SH-SY5Y (cell line): ENCODE data around the gene FCN2.

Experiments
- GATA2 ChIP-seq: IDR thresholded peaks from 2 replicates; pipeline ENCODE4 v1.6.1; 2011; ENCODE audit warnings: mild to moderate bottlenecking, low read depth, low read length
- GATA3 ChIP-seq: IDR thresholded peaks from 2 replicates; pipeline ENCODE4 v1.6.1; 2011; ENCODE audit warnings: low read depth, mild to moderate bottlenecking, low read length, moderate library complexity

GRCh38 chr9:134882204-134882785 lies 1.7 kb downstream of the FCN2 start:
- TF ChIP-seq GATA3 (no peak), GATA2 (no peak)
